RWPE1 (cell line): Measurements from ENCODE around the gene WAC.

ENCODE experiments used
- CTCF ChIA-PET: fragments of 350-600 bp; sonication (Branson Sonifier 250); formaldehyde crosslinking; extraction: SDS; loops from one replicate; lab custom pipeline; 2021; lab: Yijun Ruan, JAX
- POLR2A ChIA-PET: fragments of 400-600 bp; formaldehyde crosslinking; extraction: SDS; loops from one replicate; lab custom pipeline; 2020; ENCODE audit warnings: antibody characterized with exemption; ENCODE audit not compliant: low non-redundant PET; lab: Yijun Ruan, JAX
- DNase-seq: peaks from one replicate; pipeline ENCODE4 v3.0.0; 2012; ENCODE audit warnings: low spot score
- H3K27ac ChIP-seq: fragments of 450-650 bp; 2 replicates; pipeline ENCODE4 v1.5.1; 2017
- CTCF ChIP-seq: fragments of 450-650 bp; conservative IDR thresholded peaks from 2 replicates; pipeline ENCODE4 v1.5.1; 2017; ENCODE audit warnings: low read depth, mild to moderate bottlenecking

WAC gene

GRCh38 chr10:28552775-28553174, 19.9 kb downstream of the WAC start:
- ChIA-PET CTCF (no interaction called here), POLR2A (no interaction called here)
- no peak overlapping the region for H3K27ac ChIP-seq
- TF ChIP-seq CTCF = no peak
- no peak for DNase-seq

- CTCF ChIA-PET = no interaction called here
- no peak overlapping the region for H3K27ac ChIP-seq
- POLR2A ChIA-PET = interaction anchor here (0.6 kb wide), 1 partner anchor 18 kb away, joined by 3 read pairs; no protein-coding TSS in a partner anchor
- no peak for DNase-seq
- TF ChIP-seq CTCF = no peak
Observed at GRCh38 chr10:28554009-28554408, 21.1 kb downstream of the WAC start.

- TF ChIP-seq CTCF = no peak
- H3K27ac ChIP-seq = no peak overlapping the region
- POLR2A ChIA-PET = no interaction called here
- CTCF ChIA-PET = no interaction called here
- no peak for DNase-seq
Observed at GRCh38 chr10:28554952-28555351, 22.0 kb downstream of the WAC start.

GRCh38 chr10:28555358-28555757, 22.4 kb downstream of the WAC start:
- DNase-seq = no peak
- ChIA-PET CTCF (no interaction called here), POLR2A (no interaction called here)
- no peak overlapping the region for H3K27ac ChIP-seq
- TF ChIP-seq CTCF = no peak

GRCh38 chr10:28556142-28556541, 23.2 kb downstream of the WAC start:
- H3K27ac ChIP-seq = no peak overlapping the region
- DNase-seq = no peak
- ChIA-PET CTCF (interaction anchor here (0.6 kb wide), 1 partner anchor 10 kb away, joined by 3 read pairs; no protein-coding TSS in a partner anchor), POLR2A (no interaction called here)
- no peak for TF ChIP-seq CTCF

- ChIA-PET CTCF (no interaction called here), POLR2A (no interaction called here)
- no peak for DNase-seq
- TF ChIP-seq CTCF = no peak
- no peak overlapping the region for H3K27ac ChIP-seq
Observed at GRCh38 chr10:28558186-28558585, 25.3 kb downstream of the WAC start.
